Purkinje cell (primary cell): ENCODE data around the gene IST1. TPM values are rescaled to one million over a fixed set of nuclear protein-coding genes. Genes with fewer than 3 reads are reported as not detected.

Source experiments
- polyA plus RNA-seq: library from polyadenylated mRNA; unstranded; fragments of >200 nt; fragmentation: Nextera tagmentation; gene quantifications from 2 replicates; pipeline ENCODE4 v1.2.1, GENCODE V29; 2014

The IST1 gene
- polyA plus RNA-seq = 31.3 and 52.5 TPM in 2 replicates

GRCh38 chr16:71894921-71895678, at the start of gene IST1:
Gene IST1 (plus strand): TSS chr16:71895531. CDS start chr16:71915641, 20,110 bp downstream.

GRCh38 chr16:71845639-71846430, 49.5 kb upstream of the IST1 start, which contains the start of gene ATXN1L:
Gene ATXN1L (plus strand): TSS chr16:71845976. CDS start chr16:71849741, 3,765 bp downstream.

GRCh38 chr16:71883849-71884638, 11.3 kb upstream of the IST1 start, which contains the start of gene ZNF821:
Gene ZNF821 (minus strand): TSS chr16:71884182. CDS start chr16:71879946, 4,236 bp downstream.

Other genes with a start within 250 kb of the IST1 start
- gene PHLPP2, start 170.8 kb upstream of the IST1 start, polyA plus RNA-seq = 5.5 and 5.6 TPM in 2 replicates
- 23.1 and 34.5 TPM in 2 replicates for gene AP1G1, start 86.7 kb upstream of the IST1 start, polyA plus RNA-seq
- gene ATXN1L, start 49.6 kb upstream of the IST1 start, polyA plus RNA-seq = 8.8 and 13.7 TPM in 2 replicates
- 3.9 TPM in 2 replicates for gene ZNF821, start 11.3 kb upstream of the IST1 start, polyA plus RNA-seq
- gene PKD1L3, start 104.9 kb downstream of the IST1 start, polyA plus RNA-seq = not detected in 2 replicates
- 2.1 and 3.3 TPM in 2 replicates for gene DHODH, start 113.2 kb downstream of the IST1 start, polyA plus RNA-seq
- gene HP, start 159.0 kb downstream of the IST1 start, polyA plus RNA-seq = 0.31 TPM in 1 of 2 replicates, not detected in the other
- 2.5 and 4.0 TPM in 2 replicates for gene HPR, start 167.7 kb downstream of the IST1 start, polyA plus RNA-seq
- 8.7 and 14.4 TPM in 2 replicates for gene TXNL4B, start 198.1 kb downstream of the IST1 start, polyA plus RNA-seq
- gene DHX38, start 198.3 kb downstream of the IST1 start, polyA plus RNA-seq = 5.8 and 9.3 TPM in 2 replicates